Liver (tissue), 9 donors: ENCODE data around the gene CLPTM1L. TPM values are rescaled to one million over a fixed set of nuclear protein-coding genes. Genes with fewer than 3 reads are reported as not detected.

ENCODE experiments used
- DNase-seq: peaks from one replicate; pipeline ENCODE4 v3.0.0-alpha.2; 2017; ENCODE audit warnings: low spot score
- H3K27ac ChIP-seq, 2 donors: one replicate each; pipeline ENCODE4 v1.7.0; 2013; ENCODE audit warnings: inconsistent platforms in 2 of 2, low read length in 2 of 2, control low read depth in 1 of 2, low read depth in 1 of 2, mild to moderate bottlenecking in 1 of 2
- H3K27me3 ChIP-seq, 4 donors: one replicate each; pipeline versions ENCODE4 v1.6.1 to v1.7.0; 2013; ENCODE audit warnings: low read length in 3 of 4, inconsistent platforms in 1 of 4, mild to moderate bottlenecking in 1 of 4, moderate library complexity in 1 of 4; ENCODE audit not compliant: control insufficient read depth in 4 of 4, insufficient read depth in 4 of 4
- H3K36me3 ChIP-seq, 4 donors: one replicate each; pipeline versions ENCODE4 v1.6.1 to v1.7.0; 2013; ENCODE audit warnings: low read length in 3 of 4, mild to moderate bottlenecking in 3 of 4, low read depth in 1 of 4, moderate library complexity in 1 of 4; ENCODE audit not compliant: control insufficient read depth in 4 of 4, insufficient read depth in 3 of 4
- H3K4me1 ChIP-seq, 4 donors: one replicate each; pipeline versions ENCODE4 v1.6.1 to v1.7.0; 2013; ENCODE audit warnings: low read length in 3 of 4, mild to moderate bottlenecking in 3 of 4, moderate library complexity in 1 of 4; ENCODE audit not compliant: control insufficient read depth in 4 of 4, insufficient read depth in 4 of 4
- H3K4me3 ChIP-seq, 3 donors: one replicate each; pipeline versions ENCODE4 v1.6.1 to v1.7.0; 2013; ENCODE audit warnings: low read length in 3 of 3, control low read depth in 1 of 3, low read depth in 1 of 3, mild to moderate bottlenecking in 1 of 3
- H3K9ac ChIP-seq, 2 donors: one replicate each; pipeline ENCODE4 v1.7.0; 2013; ENCODE audit warnings: low read length in 2 of 2, mild to moderate bottlenecking in 2 of 2, moderate library complexity in 2 of 2, control low read depth in 1 of 2, low read depth in 1 of 2
- H3K9me3 ChIP-seq, 4 donors: one replicate each; pipeline versions ENCODE4 v1.6.1 to v1.7.0; 2013; ENCODE audit warnings: low read length in 3 of 4; ENCODE audit not compliant: control insufficient read depth in 4 of 4
- FOXA1 ChIP-seq: IDR thresholded peaks from 2 replicates; pipeline ENCODE4 v1.6.1; 2016; ENCODE audit warnings: antibody characterized with exemption
- FOXA2 ChIP-seq: IDR thresholded peaks from 2 replicates; pipeline ENCODE4 v1.6.1; 2016; ENCODE audit warnings: antibody characterized with exemption
- HNF4G ChIP-seq: IDR thresholded peaks from 2 replicates; pipeline ENCODE4 v1.6.1; 2016; ENCODE audit warnings: antibody characterized with exemption
- JUND ChIP-seq, 2 donors: IDR thresholded peaks; 2 replicates each; pipeline ENCODE4 v1.6.1; 2016; ENCODE audit warnings: antibody characterized with exemption in 2 of 2
- YY1 ChIP-seq: IDR thresholded peaks from 2 replicates; pipeline ENCODE4 v1.6.1; 2016; ENCODE audit warnings: antibody characterized with exemption, mild to moderate bottlenecking
- WGBS: extraction: QIAGEN DNeasy Blood & Tissue Kit; methylation state at CpG from one replicate; pipeline ENCODE4 v1.1.7; 2013; 5-methylcytosine and 5-hydroxymethylcytosine counted together
- polyA plus RNA-seq, 2 donors: library from polyadenylated mRNA; stranded (reverse) in 1 of 2; unstranded in 1 of 2; fragments of 200-250 nt in 1 of 2; fragments of >200 nt in 1 of 2; fragmentation: Nextera tagmentation in 1 of 2; extraction: Ambion mirVana in 1 of 2; gene quantifications; one replicate each; pipeline versions ENCODE4 v1.2.1 to v1.2.3, GENCODE V29; 2013 to 2015
- total RNA-seq, 2 donors: library from RNA; depleted of rRNA; stranded (reverse); fragments of >200 nt; gene quantifications; one replicate each; pipeline ENCODE4 v1.2.3, GENCODE V29; 2014
- TF ChIP-seq, protein P1 (sequence below): IDR thresholded peaks from 2 replicates; pipeline ENCODE4 v1.6.1; 2016; ENCODE audit warnings: antibody characterized with exemption
- TF ChIP-seq, protein P2 (sequence below): IDR thresholded peaks from 2 replicates; pipeline ENCODE4 v1.6.1; 2016; ENCODE audit warnings: antibody characterized with exemption
- TF ChIP-seq, protein P3 (sequence below): IDR thresholded peaks from 2 replicates; pipeline ENCODE4 v1.6.1; 2016; ENCODE audit warnings: antibody characterized with exemption, mild to moderate bottlenecking
- TF ChIP-seq, protein P4 (sequence below): fragments of 150-350 bp; IDR thresholded peaks from 2 replicates; pipeline ENCODE4 v1.5.1; 2017; ENCODE audit warnings: improper control_type of control experiment, low read depth, low read length; ENCODE audit not compliant: missing input control
- donor health status: healthy.
- donor health status: healthy.
- donor health status: healthy.
- donor health status: healthy.
- donor health status: healthy.

The CLPTM1L gene
- total and polyA plus RNA-seq, 4 donors, result 69.2 to 255 (median 146) TPM

DNA sequence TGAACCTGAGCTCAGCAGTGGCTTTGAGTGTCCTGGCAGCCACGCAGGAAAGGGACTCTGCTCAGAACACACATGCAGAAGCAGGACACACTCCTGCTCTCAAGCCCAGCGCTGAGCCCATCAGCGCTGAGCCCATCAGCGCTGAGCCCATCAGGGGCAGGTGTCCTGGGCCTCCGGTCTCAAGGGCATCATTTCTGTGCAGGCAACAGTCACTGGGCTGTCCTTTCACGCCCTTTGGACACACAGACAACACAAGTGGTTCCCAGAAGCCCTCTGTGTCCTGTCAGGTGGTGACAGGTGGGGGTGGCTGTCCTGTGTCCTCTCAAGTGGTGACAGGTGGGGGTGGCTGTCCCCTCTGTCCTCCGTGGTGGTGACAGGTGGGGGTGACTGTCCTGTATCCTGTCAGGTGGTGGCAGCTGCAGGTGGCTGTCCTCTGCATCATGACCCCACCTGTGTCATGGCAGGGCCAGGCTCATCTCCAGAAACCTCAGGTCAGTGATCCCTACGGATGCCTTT lies 39.0 kb upstream of the CLPTM1L start:
- H3K36me3 ChIP-seq, result no peaks in the 10 kb centered on the region
- no peak for DNase-seq
- H3K4me3 ChIP-seq, result no peak overlapping the region
- no peak overlapping the region for H3K9ac ChIP-seq
- TF ChIP-seq JUND (IDR thresholded peaks at IDR 0.05) (no peak), YY1 (no peak), FOXA2 (no peak)
- TF ChIP-seq, protein P1, sequence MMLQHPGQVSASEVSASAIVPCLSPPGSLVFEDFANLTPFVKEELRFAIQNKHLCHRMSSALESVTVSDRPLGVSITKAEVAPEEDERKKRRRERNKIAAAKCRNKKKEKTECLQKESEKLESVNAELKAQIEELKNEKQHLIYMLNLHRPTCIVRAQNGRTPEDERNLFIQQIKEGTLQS, result no peak
- TF ChIP-seq, protein P2, sequence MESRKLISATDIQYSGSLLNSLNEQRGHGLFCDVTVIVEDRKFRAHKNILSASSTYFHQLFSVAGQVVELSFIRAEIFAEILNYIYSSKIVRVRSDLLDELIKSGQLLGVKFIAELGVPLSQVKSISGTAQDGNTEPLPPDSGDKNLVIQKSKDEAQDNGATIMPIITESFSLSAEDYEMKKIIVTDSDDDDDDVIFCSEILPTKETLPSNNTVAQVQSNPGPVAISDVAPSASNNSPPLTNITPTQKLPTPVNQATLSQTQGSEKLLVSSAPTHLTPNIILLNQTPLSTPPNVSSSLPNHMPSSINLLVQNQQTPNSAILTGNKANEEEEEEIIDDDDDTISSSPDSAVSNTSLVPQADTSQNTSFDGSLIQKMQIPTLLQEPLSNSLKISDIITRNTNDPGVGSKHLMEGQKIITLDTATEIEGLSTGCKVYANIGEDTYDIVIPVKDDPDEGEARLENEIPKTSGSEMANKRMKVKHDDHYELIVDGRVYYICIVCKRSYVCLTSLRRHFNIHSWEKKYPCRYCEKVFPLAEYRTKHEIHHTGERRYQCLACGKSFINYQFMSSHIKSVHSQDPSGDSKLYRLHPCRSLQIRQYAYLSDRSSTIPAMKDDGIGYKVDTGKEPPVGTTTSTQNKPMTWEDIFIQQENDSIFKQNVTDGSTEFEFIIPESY, result no peak
- peaks cover 3 to 18% (median 8%) of the 10 kb centered on the region in 4 donors for H3K4me1 ChIP-seq
- H3K27ac ChIP-seq, result no peak overlapping the region
- H3K27me3 ChIP-seq, result peaks cover 0 to 3% (median under 1%) of the 10 kb centered on the region in 4 donors
- no peaks in the 10 kb centered on the region for H3K9me3 ChIP-seq
- WGBS, result 79% methylated on average over 8 of the region's 8 CpGs

DNA sequence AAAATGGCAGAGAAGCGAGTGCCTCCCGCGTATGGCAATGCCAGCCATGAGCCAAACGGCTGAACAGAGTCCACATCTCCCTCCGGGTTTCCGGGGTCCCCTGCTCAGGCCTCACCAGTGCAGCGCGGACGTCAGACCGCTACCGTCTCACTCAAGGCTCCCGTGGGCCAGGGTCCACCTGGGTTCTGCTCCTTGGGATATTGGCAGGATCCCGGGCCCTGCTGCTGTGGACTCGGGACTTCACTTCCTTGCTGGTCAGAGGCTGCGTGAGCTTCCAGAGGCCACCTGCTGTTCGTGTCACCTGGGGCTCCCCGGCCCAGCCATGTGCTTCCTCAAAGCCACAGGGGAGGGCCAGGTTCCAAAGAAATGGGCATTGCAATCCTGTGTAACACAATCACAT lies 38.4 kb upstream of the CLPTM1L start:
- 81% methylated on average over 17 of the region's 17 CpGs for WGBS
- Histone ChIP-seq H3K36me3 (no peaks in the 10 kb centered on the region), H3K9me3 (no peaks in the 10 kb centered on the region), H3K9ac (no peak overlapping the region), H3K27me3 (peaks cover 0 to 3% (median 1%) of the 10 kb centered on the region in 4 donors), H3K4me3 (no peak overlapping the region), H3K27ac (no peak overlapping the region), H3K4me1 (peaks cover 3 to 18% (median 8%) of the 10 kb centered on the region in 4 donors)
- DNase-seq, result no peak
- TF ChIP-seq, protein P2, result no peak
- TF ChIP-seq HNF4G, result no peak
- TF ChIP-seq, protein P1, result no peak

DNA sequence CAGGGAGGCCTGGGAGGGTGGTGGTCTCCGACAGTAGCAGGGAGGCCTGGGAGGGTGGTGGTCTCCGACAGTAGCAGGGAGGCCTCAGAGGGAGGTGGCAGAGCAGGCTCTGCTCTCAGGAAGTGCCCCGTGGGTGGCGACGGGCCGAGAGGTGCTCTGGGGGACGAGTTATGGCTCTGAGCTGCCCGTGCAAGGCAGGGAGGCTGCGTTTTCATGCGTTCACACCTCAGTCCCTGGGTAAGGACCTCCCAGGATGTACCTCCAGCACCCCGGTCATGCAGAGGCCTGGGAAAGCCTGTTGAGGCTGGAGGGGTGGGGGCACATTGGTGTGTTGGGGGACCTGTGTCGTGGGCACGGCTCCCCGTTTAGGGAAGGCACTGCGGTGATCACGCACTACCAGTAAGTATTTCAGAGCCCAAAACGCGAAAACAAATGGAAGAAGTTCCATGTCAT lies 37.4 kb upstream of the CLPTM1L start:
- no peak overlapping the region for H3K27ac ChIP-seq
- no peaks in the 10 kb centered on the region for H3K36me3 ChIP-seq
- peaks cover 0 to 3% (median 1%) of the 10 kb centered on the region in 4 donors for H3K27me3 ChIP-seq
- H3K9me3 ChIP-seq, result no peaks in the 10 kb centered on the region
- DNase-seq, result no peak
- H3K4me3 ChIP-seq, result no peak overlapping the region
- 90% methylated on average over 18 of the region's 18 CpGs for WGBS
- TF ChIP-seq, protein P3, sequence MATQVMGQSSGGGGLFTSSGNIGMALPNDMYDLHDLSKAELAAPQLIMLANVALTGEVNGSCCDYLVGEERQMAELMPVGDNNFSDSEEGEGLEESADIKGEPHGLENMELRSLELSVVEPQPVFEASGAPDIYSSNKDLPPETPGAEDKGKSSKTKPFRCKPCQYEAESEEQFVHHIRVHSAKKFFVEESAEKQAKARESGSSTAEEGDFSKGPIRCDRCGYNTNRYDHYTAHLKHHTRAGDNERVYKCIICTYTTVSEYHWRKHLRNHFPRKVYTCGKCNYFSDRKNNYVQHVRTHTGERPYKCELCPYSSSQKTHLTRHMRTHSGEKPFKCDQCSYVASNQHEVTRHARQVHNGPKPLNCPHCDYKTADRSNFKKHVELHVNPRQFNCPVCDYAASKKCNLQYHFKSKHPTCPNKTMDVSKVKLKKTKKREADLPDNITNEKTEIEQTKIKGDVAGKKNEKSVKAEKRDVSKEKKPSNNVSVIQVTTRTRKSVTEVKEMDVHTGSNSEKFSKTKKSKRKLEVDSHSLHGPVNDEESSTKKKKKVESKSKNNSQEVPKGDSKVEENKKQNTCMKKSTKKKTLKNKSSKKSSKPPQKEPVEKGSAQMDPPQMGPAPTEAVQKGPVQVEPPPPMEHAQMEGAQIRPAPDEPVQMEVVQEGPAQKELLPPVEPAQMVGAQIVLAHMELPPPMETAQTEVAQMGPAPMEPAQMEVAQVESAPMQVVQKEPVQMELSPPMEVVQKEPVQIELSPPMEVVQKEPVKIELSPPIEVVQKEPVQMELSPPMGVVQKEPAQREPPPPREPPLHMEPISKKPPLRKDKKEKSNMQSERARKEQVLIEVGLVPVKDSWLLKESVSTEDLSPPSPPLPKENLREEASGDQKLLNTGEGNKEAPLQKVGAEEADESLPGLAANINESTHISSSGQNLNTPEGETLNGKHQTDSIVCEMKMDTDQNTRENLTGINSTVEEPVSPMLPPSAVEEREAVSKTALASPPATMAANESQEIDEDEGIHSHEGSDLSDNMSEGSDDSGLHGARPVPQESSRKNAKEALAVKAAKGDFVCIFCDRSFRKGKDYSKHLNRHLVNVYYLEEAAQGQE, result no peak
- TF ChIP-seq, protein P1, result no peak
- no peak for TF ChIP-seq FOXA1
- TF ChIP-seq, protein P4, sequence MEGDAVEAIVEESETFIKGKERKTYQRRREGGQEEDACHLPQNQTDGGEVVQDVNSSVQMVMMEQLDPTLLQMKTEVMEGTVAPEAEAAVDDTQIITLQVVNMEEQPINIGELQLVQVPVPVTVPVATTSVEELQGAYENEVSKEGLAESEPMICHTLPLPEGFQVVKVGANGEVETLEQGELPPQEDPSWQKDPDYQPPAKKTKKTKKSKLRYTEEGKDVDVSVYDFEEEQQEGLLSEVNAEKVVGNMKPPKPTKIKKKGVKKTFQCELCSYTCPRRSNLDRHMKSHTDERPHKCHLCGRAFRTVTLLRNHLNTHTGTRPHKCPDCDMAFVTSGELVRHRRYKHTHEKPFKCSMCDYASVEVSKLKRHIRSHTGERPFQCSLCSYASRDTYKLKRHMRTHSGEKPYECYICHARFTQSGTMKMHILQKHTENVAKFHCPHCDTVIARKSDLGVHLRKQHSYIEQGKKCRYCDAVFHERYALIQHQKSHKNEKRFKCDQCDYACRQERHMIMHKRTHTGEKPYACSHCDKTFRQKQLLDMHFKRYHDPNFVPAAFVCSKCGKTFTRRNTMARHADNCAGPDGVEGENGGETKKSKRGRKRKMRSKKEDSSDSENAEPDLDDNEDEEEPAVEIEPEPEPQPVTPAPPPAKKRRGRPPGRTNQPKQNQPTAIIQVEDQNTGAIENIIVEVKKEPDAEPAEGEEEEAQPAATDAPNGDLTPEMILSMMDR, result no peak
- no peak overlapping the region for H3K9ac ChIP-seq
- peaks cover 3 to 18% (median 8%) of the 10 kb centered on the region in 4 donors for H3K4me1 ChIP-seq
